Sigmoid colon (tissue), 7 donors: ENCODE results near the gene SLC8A2. TPM values are rescaled to one million over a fixed set of nuclear protein-coding genes. Genes with fewer than 3 reads are reported as not detected.

Experiments used
- DNase-seq: peaks from one replicate; pipeline ENCODE4 v3.0.0-alpha.2; 2019
- H3K27ac ChIP-seq, 4 donors: fragments of 200-600 bp; sonication (generic); one replicate each; pipeline ENCODE4 v1.5.1; 2016 to 2019; ENCODE audit warnings: mild to moderate bottlenecking in 1 of 4
- H3K27me3 ChIP-seq, 3 donors: fragments of 200-600 bp; sonication (generic); one replicate each; pipeline ENCODE4 v1.5.1; 2019; ENCODE audit warnings: mild to moderate bottlenecking in 1 of 3
- H3K36me3 ChIP-seq, 4 donors: fragments of 200-600 bp; sonication (generic); one replicate each; pipeline ENCODE4 v1.5.1; 2016 to 2019
- H3K4me1 ChIP-seq, 4 donors: fragments of 200-600 bp; sonication (generic); one replicate each; pipeline ENCODE4 v1.5.1; 2017 to 2019
- H3K4me3 ChIP-seq, 4 donors: fragments of 200-600 bp; sonication (generic); one replicate each; pipeline ENCODE4 v1.5.1; 2017 to 2019; ENCODE audit warnings: mild to moderate bottlenecking in 2 of 4, moderate library complexity in 1 of 4
- H3K9me3 ChIP-seq, 4 donors: fragments of 200-600 bp in 3 of 4; sonication (generic) in 3 of 4; one replicate each; pipeline versions ENCODE4 v1.5.1 to v1.6.1; 2013 to 2019
- CTCF ChIP-seq, 4 experiments: fragments of 450-650 bp in 3 of 4; fragments of 200-600 bp in 1 of 4; IDR thresholded peaks; one replicate each; pipeline ENCODE4 v1.5.1; 2016 to 2019; ENCODE audit warnings: antibody characterized with exemption in 4 of 4, mild to moderate bottlenecking in 3 of 4, moderate library complexity in 2 of 4
- EP300 ChIP-seq, 4 donors: sonication (generic); formaldehyde crosslinking; IDR thresholded peaks; one replicate each; pipeline ENCODE4 v1.6.1; 2017; ENCODE audit warnings: antibody characterized with exemption in 4 of 4
- POLR2A ChIP-seq, 2 donors: fragments of 450-650 bp; IDR thresholded peaks; one replicate each; pipeline ENCODE4 v1.6.1; 2016; ENCODE audit warnings: antibody characterized with exemption in 2 of 2, mild to moderate bottlenecking in 2 of 2, moderate library complexity in 2 of 2
- POLR2AphosphoS5 ChIP-seq, 4 donors: sonication (generic); formaldehyde crosslinking; IDR thresholded peaks; one replicate each; pipeline ENCODE4 v1.6.1; 2017; ENCODE audit warnings: antibody characterized with exemption in 4 of 4
- WGBS, 2 donors: extraction: QIAGEN DNeasy Blood & Tissue Kit; methylation state at CpG; one replicate each; pipeline ENCODE4 v1.1.7; 2013; 5-methylcytosine and 5-hydroxymethylcytosine counted together
- intact Hi-C: fragments of 100-400 bp; cut with DNase I; formaldehyde crosslinking; loops from one replicate; pipeline ENCODE4 v1.15.1; 2023
- polyA plus RNA-seq, 3 donors: library from polyadenylated mRNA; stranded (reverse); fragments of 200-250 nt; gene quantifications; one replicate each; pipeline ENCODE4 v1.2.3, GENCODE V29; 2013
- total RNA-seq, 4 donors: library from RNA; depleted of rRNA; stranded (reverse); fragments of >200 nt; gene quantifications; one replicate each; pipeline ENCODE4 v1.1.0, GENCODE V29; 2016
- donor health status: healthy with polysubstance abuse.
- donor health status: Bipolar disorder and iron deficiency.
- donor health status: healthy.

SLC8A2 gene
- total and polyA plus RNA-seq, 7 donors: 1.1 to 39.9 (median 10.0) TPM; not detected in 2

DNA sequence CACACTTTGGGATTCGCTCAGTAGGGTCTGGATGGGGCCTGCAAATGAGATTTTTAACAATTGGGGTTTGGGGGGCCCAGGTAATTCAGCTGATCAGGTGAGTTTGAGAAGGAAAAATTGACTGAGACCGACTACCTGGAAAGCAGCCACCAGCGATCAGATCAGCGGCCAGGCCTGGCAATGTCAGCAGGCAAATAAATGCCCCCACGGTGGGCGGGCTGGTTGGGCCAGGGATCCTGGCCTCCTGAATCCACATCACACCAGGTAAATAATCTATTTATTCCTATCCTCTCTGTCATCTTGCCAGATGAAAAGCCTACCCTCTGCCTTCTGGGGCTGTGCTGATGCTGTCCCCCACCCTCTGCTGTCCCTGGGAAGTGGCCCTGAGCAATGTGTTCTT, 33.8 kb upstream of the SLC8A2 start:
- peaks cover 0 to 48% (median 44%) of the 10 kb centered on the region in 4 donors for H3K4me1 ChIP-seq

GRCh38 chr19:47503826-47504150, 32.1 kb upstream of the SLC8A2 start:
- no peak for DNase-seq
- TF ChIP-seq POLR2A (IDR thresholded peaks at IDR 0.05) (no peak), EP300 (IDR thresholded peaks at IDR 0.05) (no peak), POLR2AphosphoS5 (IDR thresholded peaks at IDR 0.05) (no peak), CTCF (IDR thresholded peaks at IDR 0.05) (no peak)
- Histone ChIP-seq H3K4me1 (peaks cover 0 to 30% (median 27%) of the 10 kb centered on the region in 4 donors), H3K27ac (no peak overlapping the region), H3K36me3 (peaks cover 18 to 59% (median 36%) of the 10 kb centered on the region in 4 donors), H3K9me3 (no peaks in the 10 kb centered on the region), H3K4me3 (no peak overlapping the region), H3K27me3 (no peaks in the 10 kb centered on the region)
- 77 to 84% methylated on average over 5 of the region's 5 CpGs for WGBS, 2 donors
- intact Hi-C loops: no loop called here

More for the DNA sequence above, 33.8 kb upstream of the SLC8A2 start:
- Histone ChIP-seq H3K9me3 (no peaks in the 10 kb centered on the region), H3K27me3 (no peaks in the 10 kb centered on the region), H3K4me3 (no peak overlapping the region), H3K27ac (peak overlapping the region in 1 of 4 donors; percentile 100), H3K36me3 (peaks cover 10 to 42% (median 20%) of the 10 kb centered on the region in 4 donors)
- intact Hi-C loops: no loop called here
- WGBS, 2 donors: 95 to 98% methylated on average over 6 of the region's 6 CpGs
- no peak for TF ChIP-seq POLR2A (IDR thresholded peaks at IDR 0.05)
- no peak for TF ChIP-seq CTCF (IDR thresholded peaks at IDR 0.05)
- no peak for TF ChIP-seq POLR2AphosphoS5 (IDR thresholded peaks at IDR 0.05)
- TF ChIP-seq EP300 (IDR thresholded peaks at IDR 0.05): no peak
- DNase-seq: no peak

GRCh38 chr19:47503130-47503825, 31.6 kb upstream of the SLC8A2 start:
- H3K27me3 ChIP-seq: no peaks in the 10 kb centered on the region
- H3K36me3 ChIP-seq: peaks cover 18 to 64% (median 39%) of the 10 kb centered on the region in 4 donors
- H3K4me1 ChIP-seq: peaks cover 0 to 25% (median 22%) of the 10 kb centered on the region in 4 donors
- H3K4me3 ChIP-seq: no peak overlapping the region
- TF ChIP-seq POLR2AphosphoS5 (IDR thresholded peaks at IDR 0.05): no peak
- no peak for TF ChIP-seq POLR2A (IDR thresholded peaks at IDR 0.05)
- no peak for TF ChIP-seq EP300 (IDR thresholded peaks at IDR 0.05)
- no peak for TF ChIP-seq CTCF (IDR thresholded peaks at IDR 0.05)
- intact Hi-C loops: no loop called here
- no peak overlapping the region for H3K27ac ChIP-seq
- DNase-seq: no peak
- H3K9me3 ChIP-seq: no peaks in the 10 kb centered on the region
- 90 to 96% methylated on average over 13 of the region's 13 CpGs for WGBS, 2 donors

- intact Hi-C loops: no loop called here
- no peak overlapping the region for H3K27ac ChIP-seq
- no peaks in the 10 kb centered on the region for H3K9me3 ChIP-seq
- H3K36me3 ChIP-seq: peaks cover 28 to 89% (median 52%) of the 10 kb centered on the region in 4 donors
- peaks cover 0 to 5% (median 2%) of the 10 kb centered on the region in 4 donors for H3K4me1 ChIP-seq
- no peak overlapping the region for H3K4me3 ChIP-seq
- no peaks in the 10 kb centered on the region for H3K27me3 ChIP-seq
- TF ChIP-seq POLR2AphosphoS5 (IDR thresholded peaks at IDR 0.05) (no peak), EP300 (IDR thresholded peaks at IDR 0.05) (no peak), POLR2A (IDR thresholded peaks at IDR 0.05) (no peak), CTCF (IDR thresholded peaks at IDR 0.05) (no peak)
- DNase-seq: no peak
- 91 to 94% methylated on average over 32 of the region's 32 CpGs for WGBS, 2 donors
Observed at GRCh38 chr19:47499863-47500830, 28.5 kb upstream of the SLC8A2 start.
